HG03521 (cell line): ENCODE results near the gene AHNAK.

Experiments used
- ATAC-seq: cut with Tn5 transposase; IDR thresholded peaks from one replicate; pipeline ENCODE4 v1.9.1; 2021; ENCODE audit warnings: mild to moderate bottlenecking, moderate library complexity; ENCODE audit not compliant: unreplicated experiment

The AHNAK gene

GRCh38 chr11:62418136-62418535 is 128.5 kb downstream of the AHNAK start:
- ATAC-seq: no peak

- ATAC-seq: no peak
These were observed 130.0 kb downstream of the AHNAK start for GRCh38 chr11:62416596-62416995.

- ATAC-seq: no peak
These were observed 133.4 kb downstream of the AHNAK start for GRCh38 chr11:62413060-62413696.

- no peak for ATAC-seq
These were observed 135.1 kb downstream of the AHNAK start for GRCh38 chr11:62411524-62411923.

GRCh38 chr11:62410972-62411371 is 135.6 kb downstream of the AHNAK start:
- ATAC-seq: no peak

- ATAC-seq: no peak
These were observed 136.8 kb downstream of the AHNAK start for GRCh38 chr11:62409831-62410230.

GRCh38 chr11:62406034-62406433 is 140.6 kb downstream of the AHNAK start:
- ATAC-seq: no peak

GRCh38 chr11:62404901-62405300 is 141.7 kb downstream of the AHNAK start:
- ATAC-seq: no peak

- no peak for ATAC-seq
These were observed 142.2 kb downstream of the AHNAK start for GRCh38 chr11:62404435-62404834.

GRCh38 chr11:62402960-62403730 is 143.5 kb downstream of the AHNAK start:
- ATAC-seq: no peak

GRCh38 chr11:62402226-62402959 is 144.2 kb downstream of the AHNAK start:
- ATAC-seq: no peak

GRCh38 chr11:62401811-62402210 is 144.8 kb downstream of the AHNAK start:
- no peak for ATAC-seq

GRCh38 chr11:62401356-62401755 is 145.2 kb downstream of the AHNAK start:
- ATAC-seq: no peak

- no peak for ATAC-seq
These were observed 145.8 kb downstream of the AHNAK start for GRCh38 chr11:62400760-62401159.

- ATAC-seq: no peak
These were observed 146.3 kb downstream of the AHNAK start for GRCh38 chr11:62400281-62400680.

GRCh38 chr11:62399878-62400266 is 146.7 kb downstream of the AHNAK start:
- ATAC-seq: no peak

GRCh38 chr11:62399172-62399877 is 147.3 kb downstream of the AHNAK start:
- no peak for ATAC-seq

- no peak for ATAC-seq
These were observed 148.3 kb downstream of the AHNAK start for GRCh38 chr11:62398011-62398994.

- ATAC-seq: no peak
These were observed 150.6 kb downstream of the AHNAK start for GRCh38 chr11:62395885-62396551.
